Sigmoid colon (tissue), 7 donors: ENCODE measurements around the gene ANKRD27. TPM values are rescaled to one million over a fixed set of nuclear protein-coding genes. Genes with fewer than 3 reads are reported as not detected.

ENCODE experiments used
- DNase-seq: peaks from one replicate; pipeline ENCODE4 v3.0.0-alpha.2; 2019
- H3K27ac ChIP-seq, 4 donors: fragments of 200-600 bp; sonication (generic); one replicate each; pipeline ENCODE4 v1.5.1; 2016 to 2019; ENCODE audit warnings: mild to moderate bottlenecking in 1 of 4
- H3K27me3 ChIP-seq, 3 donors: fragments of 200-600 bp; sonication (generic); one replicate each; pipeline ENCODE4 v1.5.1; 2019; ENCODE audit warnings: mild to moderate bottlenecking in 1 of 3
- H3K36me3 ChIP-seq, 4 donors: fragments of 200-600 bp; sonication (generic); one replicate each; pipeline ENCODE4 v1.5.1; 2016 to 2019
- H3K4me1 ChIP-seq, 4 donors: fragments of 200-600 bp; sonication (generic); one replicate each; pipeline ENCODE4 v1.5.1; 2017 to 2019
- H3K4me3 ChIP-seq, 4 donors: fragments of 200-600 bp; sonication (generic); one replicate each; pipeline ENCODE4 v1.5.1; 2017 to 2019; ENCODE audit warnings: mild to moderate bottlenecking in 2 of 4, moderate library complexity in 1 of 4
- H3K9me3 ChIP-seq, 4 donors: fragments of 200-600 bp in 3 of 4; sonication (generic) in 3 of 4; one replicate each; pipeline versions ENCODE4 v1.5.1 to v1.6.1; 2013 to 2019
- CTCF ChIP-seq, 4 experiments: fragments of 450-650 bp in 3 of 4; fragments of 200-600 bp in 1 of 4; IDR thresholded peaks; one replicate each; pipeline ENCODE4 v1.5.1; 2016 to 2019; ENCODE audit warnings: antibody characterized with exemption in 4 of 4, mild to moderate bottlenecking in 3 of 4, moderate library complexity in 2 of 4
- EP300 ChIP-seq, 4 donors: sonication (generic); formaldehyde crosslinking; IDR thresholded peaks; one replicate each; pipeline ENCODE4 v1.6.1; 2017; ENCODE audit warnings: antibody characterized with exemption in 4 of 4
- POLR2A ChIP-seq, 2 donors: fragments of 450-650 bp; IDR thresholded peaks; one replicate each; pipeline ENCODE4 v1.6.1; 2016; ENCODE audit warnings: antibody characterized with exemption in 2 of 2, mild to moderate bottlenecking in 2 of 2, moderate library complexity in 2 of 2
- POLR2AphosphoS5 ChIP-seq, 4 donors: sonication (generic); formaldehyde crosslinking; IDR thresholded peaks; one replicate each; pipeline ENCODE4 v1.6.1; 2017; ENCODE audit warnings: antibody characterized with exemption in 4 of 4
- WGBS, 2 donors: extraction: QIAGEN DNeasy Blood & Tissue Kit; methylation state at CpG; one replicate each; pipeline ENCODE4 v1.1.7; 2013; 5-methylcytosine and 5-hydroxymethylcytosine counted together
- intact Hi-C: fragments of 100-400 bp; cut with DNase I; formaldehyde crosslinking; loops from one replicate; pipeline ENCODE4 v1.15.1; 2023
- polyA plus RNA-seq, 3 donors: library from polyadenylated mRNA; stranded (reverse); fragments of 200-250 nt; gene quantifications; one replicate each; pipeline ENCODE4 v1.2.3, GENCODE V29; 2013
- small RNA-seq, 3 donors: library from RNA; depleted of rRNA; stranded (forward); fragments of <200 nt; gene quantifications; one replicate each; pipeline ENCODE3, GENCODE V24; 2016
- total RNA-seq, 4 donors: library from RNA; depleted of rRNA; stranded (reverse); fragments of >200 nt; gene quantifications; one replicate each; pipeline ENCODE4 v1.1.0, GENCODE V29; 2016
- donor health status: healthy with polysubstance abuse.
- donor health status: Bipolar disorder and iron deficiency.
- donor health status: healthy.

Gene ANKRD27
- total and polyA plus RNA-seq, 7 donors: 13.8 to 48.5 (median 34.1) TPM

GRCh38 chr19:32558607-32559228 lies 116.3 kb downstream of the ANKRD27 start:
- no peaks in the 10 kb centered on the region for H3K4me1 ChIP-seq
- H3K27me3 ChIP-seq: no peaks in the 10 kb centered on the region
- TF ChIP-seq POLR2A (IDR thresholded peaks at IDR 0.05) (no peak), EP300 (IDR thresholded peaks at IDR 0.05) (no peak), POLR2AphosphoS5 (IDR thresholded peaks at IDR 0.05) (no peak), CTCF (IDR thresholded peaks at IDR 0.05) (no peak)
- H3K27ac ChIP-seq: no peak overlapping the region
- H3K9me3 ChIP-seq: no peaks in the 10 kb centered on the region
- H3K4me3 ChIP-seq: no peak overlapping the region
- no peaks in the 10 kb centered on the region for H3K36me3 ChIP-seq
- DNase-seq: no peak
- intact Hi-C loops: no loop called here
- WGBS, 2 donors: 50 to 68% methylated on average over 10 of the region's 10 CpGs

GRCh38 chr19:32555786-32556185 lies 119.2 kb downstream of the ANKRD27 start:
- 88 to 100% methylated on average over 1 of the region's 1 CpG for WGBS, 2 donors
- H3K27ac ChIP-seq: no peak overlapping the region
- H3K36me3 ChIP-seq: no peaks in the 10 kb centered on the region
- no peak for DNase-seq
- H3K4me3 ChIP-seq: no peak overlapping the region
- TF ChIP-seq CTCF (IDR thresholded peaks at IDR 0.05) (no peak), POLR2A (IDR thresholded peaks at IDR 0.05) (no peak), EP300 (IDR thresholded peaks at IDR 0.05) (no peak), POLR2AphosphoS5 (IDR thresholded peaks at IDR 0.05) (no peak)
- intact Hi-C loops: no loop called here
- no peaks in the 10 kb centered on the region for H3K4me1 ChIP-seq
- H3K9me3 ChIP-seq: no peaks in the 10 kb centered on the region
- H3K27me3 ChIP-seq: no peaks in the 10 kb centered on the region

DNA sequence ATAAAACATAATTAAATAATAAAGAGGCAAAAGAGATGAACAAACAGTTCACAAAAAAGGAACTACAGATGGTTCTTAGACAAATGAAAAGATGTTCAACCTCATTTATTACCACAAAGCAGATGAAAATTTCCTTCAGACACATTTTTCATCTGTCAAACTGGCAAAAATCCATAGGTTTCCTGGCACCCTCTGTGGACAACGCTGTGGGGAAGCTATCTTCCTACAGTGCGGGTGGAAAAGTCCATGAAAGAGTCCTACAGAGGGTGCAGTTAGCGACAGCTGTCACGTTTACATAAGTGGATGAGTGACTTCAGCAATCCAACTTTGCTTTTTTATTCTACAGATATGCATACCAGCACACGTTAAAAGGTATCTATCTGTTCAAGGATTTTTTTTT lies 124.3 kb downstream of the ANKRD27 start:
- WGBS, 2 donors: 39 to 68% methylated on average over 5 of the region's 5 CpGs
- H3K36me3 ChIP-seq: no peaks in the 10 kb centered on the region
- H3K27me3 ChIP-seq: no peaks in the 10 kb centered on the region
- no peak overlapping the region for H3K4me3 ChIP-seq
- H3K4me1 ChIP-seq: no peaks in the 10 kb centered on the region
- H3K9me3 ChIP-seq: no peaks in the 10 kb centered on the region
- intact Hi-C loops: no loop called here
- no peak overlapping the region for H3K27ac ChIP-seq
- TF ChIP-seq CTCF (IDR thresholded peaks at IDR 0.05) (no peak), POLR2AphosphoS5 (IDR thresholded peaks at IDR 0.05) (no peak), EP300 (IDR thresholded peaks at IDR 0.05) (no peak), POLR2A (IDR thresholded peaks at IDR 0.05) (no peak)
- DNase-seq: no peak

Small RNA genes within 50 kb of the gene (small RNA-seq; reads per million reads assigned to genes)
- 0 reads per million in 3 donors for gene RN7SL789P
- gene SNORA68B: 0 to 0.07 (median 0.06) reads per million in 3 donors

Other genes starting within 250 kb of the ANKRD27 start
- 100 to 1,000 TPM; 143 to 216 (median 159) TPM for gene PDCD5, start 94.0 kb downstream of the ANKRD27 start, total RNA-seq
- gene PDCD5, start 94.0 kb downstream of the ANKRD27 start, polyA plus RNA-seq: 10 to 100 TPM; 70.3 to 90.9 (median 73.1) TPM
- under 1 TPM in 3 of 4 donors, not detected in 1; 0.28 to 0.82 (median 0.36) TPM for gene RGS9BP, start 668 bp upstream of the ANKRD27 start, total RNA-seq
- gene RGS9BP, start 668 bp upstream of the ANKRD27 start, polyA plus RNA-seq: under 1 TPM in 1 of 3 donors, not detected in 2; 0.04 TPM
- 1 to 10 TPM; 6.1 to 6.9 (median 6.7) TPM for gene NUDT19, start 16.6 kb upstream of the ANKRD27 start, total RNA-seq
- 10 to 100 TPM in 1 of 3 donors, 1 to 10 TPM in 2; 6.6 to 10.7 (median 8.8) TPM for gene NUDT19, start 16.6 kb upstream of the ANKRD27 start, polyA plus RNA-seq
- gene TDRD12, start 44.6 kb upstream of the ANKRD27 start, total RNA-seq: 1 to 10 TPM in 1 of 4 donors, under 1 TPM in 1, not detected in 2; 0.28 to 1.5 TPM
- under 1 TPM in 1 of 3 donors, not detected in 2; 0.06 TPM for gene TDRD12, start 44.6 kb upstream of the ANKRD27 start, polyA plus RNA-seq
- under 1 TPM in 2 of 4 donors, not detected in 2; 0.36 to 0.49 TPM for gene SLC7A9, start 194.6 kb upstream of the ANKRD27 start, total RNA-seq
- gene SLC7A9, start 194.6 kb upstream of the ANKRD27 start, polyA plus RNA-seq: under 1 TPM in 1 of 3 donors, not detected in 2; 0.20 TPM